Type B pancreatic cell (in vitro differentiated cells): ENCODE data around the gene CEP120. TPM values are rescaled to one million over a fixed set of nuclear protein-coding genes. Genes with fewer than 3 reads are reported as not detected.

Experiments
- DNase-seq: peaks from one replicate; pipeline ENCODE4 v3.0.0; 2021; ENCODE audit warnings: mixed read lengths; ENCODE audit not compliant: unreplicated experiment; ENCODE audit errors: extremely low spot score
- H3K27ac Mint-ChIP-seq: 2 replicates; pipeline ENCODE4 v1.8.0; 2021; ENCODE audit warnings: mild to moderate bottlenecking, mixed read lengths
- H3K27me3 Mint-ChIP-seq: 2 replicates; pipeline ENCODE4 v1.8.0; 2021; ENCODE audit warnings: mixed read lengths
- H3K36me3 Mint-ChIP-seq: 2 replicates; pipeline ENCODE4 v1.8.0; 2021; ENCODE audit warnings: mixed read lengths
- H3K4me1 Mint-ChIP-seq: one replicate; pipeline ENCODE4 v1.8.0; 2021; ENCODE audit warnings: mixed read lengths; ENCODE audit not compliant: unreplicated experiment
- H3K4me3 Mint-ChIP-seq: 2 replicates; pipeline ENCODE4 v1.8.0; 2021; ENCODE audit warnings: mild to moderate bottlenecking, mixed read lengths
- H3K9me3 Mint-ChIP-seq: 2 replicates; pipeline ENCODE4 v1.8.0; 2021; ENCODE audit warnings: mixed read lengths
- total RNA-seq: library from RNA; stranded (reverse); gene quantifications from 2 replicates; pipeline ENCODE4 v1.2.1, GENCODE V29; 2021; ENCODE audit warnings: low replicate concordance
- TF ChIP-seq, protein P1 (sequence below): fragments of 200-600 bp; sonication (generic); conservative IDR thresholded peaks from 2 replicates; pipeline ENCODE4 v1.5.0; 2021; ENCODE audit warnings: antibody characterized with exemption, mild to moderate bottlenecking

CEP120 gene
- total RNA-seq, 1 donor from 2014 or later: 26.9 TPM

DNA sequence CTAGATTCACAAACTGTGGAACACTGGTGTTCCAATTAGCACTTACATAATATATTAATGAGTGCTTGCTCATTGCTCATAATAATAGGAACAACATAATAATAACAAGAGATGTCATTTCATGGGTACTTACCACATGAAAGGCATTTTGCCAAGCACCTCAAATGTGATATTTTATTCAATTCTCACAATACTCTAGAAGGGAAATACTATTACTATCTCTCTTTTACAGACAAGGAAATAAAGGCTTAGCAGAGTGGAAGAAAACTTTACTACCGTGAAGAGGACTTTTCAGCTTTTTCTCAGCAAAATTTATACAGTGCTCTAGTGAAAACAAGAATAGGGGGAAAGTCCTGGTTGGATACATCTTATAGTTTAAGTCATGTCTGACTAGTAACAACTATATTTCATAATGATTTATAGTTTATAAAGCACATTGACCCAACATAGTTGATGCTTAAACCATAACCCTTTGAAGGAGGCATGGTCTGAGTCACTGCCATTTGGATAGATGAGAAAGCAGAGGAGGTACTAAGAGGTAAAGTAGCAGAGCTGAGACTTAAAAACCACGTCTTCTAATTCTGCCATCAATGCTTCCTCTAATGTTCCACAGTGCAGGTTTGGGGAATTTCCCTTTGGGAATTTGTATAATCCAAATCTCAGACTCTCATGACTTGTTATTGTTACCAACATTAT, 124.7 kb downstream of the CEP120 start:
- TF ChIP-seq, protein P1, sequence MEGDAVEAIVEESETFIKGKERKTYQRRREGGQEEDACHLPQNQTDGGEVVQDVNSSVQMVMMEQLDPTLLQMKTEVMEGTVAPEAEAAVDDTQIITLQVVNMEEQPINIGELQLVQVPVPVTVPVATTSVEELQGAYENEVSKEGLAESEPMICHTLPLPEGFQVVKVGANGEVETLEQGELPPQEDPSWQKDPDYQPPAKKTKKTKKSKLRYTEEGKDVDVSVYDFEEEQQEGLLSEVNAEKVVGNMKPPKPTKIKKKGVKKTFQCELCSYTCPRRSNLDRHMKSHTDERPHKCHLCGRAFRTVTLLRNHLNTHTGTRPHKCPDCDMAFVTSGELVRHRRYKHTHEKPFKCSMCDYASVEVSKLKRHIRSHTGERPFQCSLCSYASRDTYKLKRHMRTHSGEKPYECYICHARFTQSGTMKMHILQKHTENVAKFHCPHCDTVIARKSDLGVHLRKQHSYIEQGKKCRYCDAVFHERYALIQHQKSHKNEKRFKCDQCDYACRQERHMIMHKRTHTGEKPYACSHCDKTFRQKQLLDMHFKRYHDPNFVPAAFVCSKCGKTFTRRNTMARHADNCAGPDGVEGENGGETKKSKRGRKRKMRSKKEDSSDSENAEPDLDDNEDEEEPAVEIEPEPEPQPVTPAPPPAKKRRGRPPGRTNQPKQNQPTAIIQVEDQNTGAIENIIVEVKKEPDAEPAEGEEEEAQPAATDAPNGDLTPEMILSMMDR: no peak
- Mint-ChIP-seq H3K4me1 (no peaks in the 10 kb centered on the region), H3K27me3 (peaks cover 3% of the 10 kb centered on the region), H3K9me3 (peaks cover 5% of the 10 kb centered on the region), H3K36me3 (no peaks in the 10 kb centered on the region), H3K4me3 (no peak overlapping the region), H3K27ac (no peak overlapping the region)
- DNase-seq: no peak

GRCh38 chr5:123297866-123298265, 125.3 kb downstream of the CEP120 start:
- Mint-ChIP-seq H3K4me1 (no peaks in the 10 kb centered on the region), H3K4me3 (no peak overlapping the region), H3K36me3 (no peaks in the 10 kb centered on the region), H3K27me3 (peaks cover 3% of the 10 kb centered on the region), H3K27ac (no peak overlapping the region), H3K9me3 (peaks cover 5% of the 10 kb centered on the region)
- TF ChIP-seq, protein P1: no peak
- DNase-seq: no peak

- no peaks in the 10 kb centered on the region for H3K36me3 Mint-ChIP-seq
- H3K27me3 Mint-ChIP-seq: peaks cover 3% of the 10 kb centered on the region
- no peak overlapping the region for H3K27ac Mint-ChIP-seq
- TF ChIP-seq, protein P1: no peak
- H3K4me3 Mint-ChIP-seq: no peak overlapping the region
- no peak for DNase-seq
- H3K4me1 Mint-ChIP-seq: no peaks in the 10 kb centered on the region
- H3K9me3 Mint-ChIP-seq: peaks cover 5% of the 10 kb centered on the region
Measured at GRCh38 chr5:123297198-123297831, 125.9 kb downstream of the CEP120 start.

Other genes starting within 250 kb of the CEP120 start
- 41.8 and 43.6 TPM in 2 replicates for gene CSNK1G3, start 88.8 kb upstream of the CEP120 start, total RNA-seq